ENCODE measurements around the gene USP16.

DNA sequence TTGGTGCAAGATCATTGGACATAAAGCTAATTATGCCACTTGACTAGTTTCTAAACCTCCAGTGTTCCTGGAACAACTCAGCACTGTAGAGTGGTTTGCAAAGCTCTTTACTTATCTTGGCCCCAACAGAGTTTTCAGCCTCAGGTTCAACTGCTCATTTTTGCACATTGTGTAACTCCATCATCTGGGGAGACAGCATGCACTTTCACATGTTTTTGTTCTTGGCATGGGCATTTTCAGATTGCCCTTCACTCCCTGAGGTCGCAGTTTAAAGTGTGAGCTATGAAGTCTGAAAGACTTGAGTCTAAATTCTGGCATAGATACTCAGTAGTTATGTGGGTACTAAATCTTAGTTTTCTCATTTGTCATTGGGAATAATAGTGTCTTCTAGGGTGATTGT is 5.1 kb downstream of the USP16 start:
- no peak for TF ChIP-seq ELF4 (IDR thresholded peaks at IDR 0.05)
- TF ChIP-seq FOXA1 (IDR thresholded peaks at IDR 0.05), result no peak
- TF ChIP-seq FOXM1 (IDR thresholded peaks at IDR 0.05; ENCODE audit: borderline replicate concordance), result no peak

Data from HEK293T (cell line).